Astrocyte of the hippocampus (primary cell): ENCODE measurements around the gene JTB.

Experiments used
- DNase-seq: peaks from one replicate; pipeline ENCODE4 v3.0.0; 2011; ENCODE audit warnings: low read depth, low spot score

JTB gene

GRCh38 chr1:153932156-153933131 is 45.0 kb downstream of the JTB start:
- no peak for DNase-seq

- no peak for DNase-seq
Measured at GRCh38 chr1:153929981-153930948, 47.2 kb downstream of the JTB start.

- no peak for DNase-seq
Measured at GRCh38 chr1:153929426-153929825, 48.0 kb downstream of the JTB start.

GRCh38 chr1:153928791-153929341 is 48.6 kb downstream of the JTB start:
- DNase-seq = peak; percentile 38

- DNase-seq = no peak
Measured at GRCh38 chr1:153928245-153928644, 49.2 kb downstream of the JTB start.

- no peak for DNase-seq
Measured at GRCh38 chr1:153926405-153926804, 51.1 kb downstream of the JTB start.
